Liver (tissue), 9 donors: ENCODE data around the gene NR3C1. TPM values are rescaled to one million over a fixed set of nuclear protein-coding genes. Genes with fewer than 3 reads are reported as not detected.
A peak's percentile ranks its signal among the peaks of the same experiment; 100 is the strongest.

Experiments used
- DNase-seq: peaks from one replicate; pipeline ENCODE4 v3.0.0-alpha.2; 2017; ENCODE audit warnings: low spot score
- H3K27ac ChIP-seq, 2 donors: one replicate each; pipeline ENCODE4 v1.7.0; 2013; ENCODE audit warnings: inconsistent platforms in 2 of 2, low read length in 2 of 2, control low read depth in 1 of 2, low read depth in 1 of 2, mild to moderate bottlenecking in 1 of 2
- H3K27me3 ChIP-seq, 4 donors: one replicate each; pipeline versions ENCODE4 v1.6.1 to v1.7.0; 2013; ENCODE audit warnings: low read length in 3 of 4, inconsistent platforms in 1 of 4, mild to moderate bottlenecking in 1 of 4, moderate library complexity in 1 of 4; ENCODE audit not compliant: control insufficient read depth in 4 of 4, insufficient read depth in 4 of 4
- H3K36me3 ChIP-seq, 4 donors: one replicate each; pipeline versions ENCODE4 v1.6.1 to v1.7.0; 2013; ENCODE audit warnings: low read length in 3 of 4, mild to moderate bottlenecking in 3 of 4, low read depth in 1 of 4, moderate library complexity in 1 of 4; ENCODE audit not compliant: control insufficient read depth in 4 of 4, insufficient read depth in 3 of 4
- H3K4me1 ChIP-seq, 4 donors: one replicate each; pipeline versions ENCODE4 v1.6.1 to v1.7.0; 2013; ENCODE audit warnings: low read length in 3 of 4, mild to moderate bottlenecking in 3 of 4, moderate library complexity in 1 of 4; ENCODE audit not compliant: control insufficient read depth in 4 of 4, insufficient read depth in 4 of 4
- H3K4me3 ChIP-seq, 3 donors: one replicate each; pipeline versions ENCODE4 v1.6.1 to v1.7.0; 2013; ENCODE audit warnings: low read length in 3 of 3, control low read depth in 1 of 3, low read depth in 1 of 3, mild to moderate bottlenecking in 1 of 3
- H3K9ac ChIP-seq, 2 donors: one replicate each; pipeline ENCODE4 v1.7.0; 2013; ENCODE audit warnings: low read length in 2 of 2, mild to moderate bottlenecking in 2 of 2, moderate library complexity in 2 of 2, control low read depth in 1 of 2, low read depth in 1 of 2
- H3K9me3 ChIP-seq, 4 donors: one replicate each; pipeline versions ENCODE4 v1.6.1 to v1.7.0; 2013; ENCODE audit warnings: low read length in 3 of 4; ENCODE audit not compliant: control insufficient read depth in 4 of 4
- ATF3 ChIP-seq: IDR thresholded peaks from 2 replicates; pipeline ENCODE4 v1.6.1; 2016; ENCODE audit warnings: antibody characterized with exemption
- EGR1 ChIP-seq, 2 donors: IDR thresholded peaks; 2 replicates each; pipeline ENCODE4 v1.6.1; 2016 to 2018; ENCODE audit warnings: antibody characterized with exemption in 2 of 2, low read depth in 2 of 2
- FOXA1 ChIP-seq: IDR thresholded peaks from 2 replicates; pipeline ENCODE4 v1.6.1; 2016; ENCODE audit warnings: antibody characterized with exemption
- FOXA2 ChIP-seq: IDR thresholded peaks from 2 replicates; pipeline ENCODE4 v1.6.1; 2016; ENCODE audit warnings: antibody characterized with exemption
- GABPA ChIP-seq, 2 donors: IDR thresholded peaks in 1 of 2; conservative IDR thresholded peaks in 1 of 2; 2 replicates each; pipeline ENCODE4 v1.6.1; 2016; ENCODE audit warnings: antibody characterized with exemption in 2 of 2, mild to moderate bottlenecking in 1 of 2, moderate library complexity in 1 of 2
- HNF4A ChIP-seq, 2 donors: conservative IDR thresholded peaks; 2 replicates each; pipeline ENCODE4 v1.6.1; 2016; ENCODE audit warnings: antibody characterized with exemption in 2 of 2, mild to moderate bottlenecking in 2 of 2
- HNF4G ChIP-seq: IDR thresholded peaks from 2 replicates; pipeline ENCODE4 v1.6.1; 2016; ENCODE audit warnings: antibody characterized with exemption
- JUND ChIP-seq, 2 donors: IDR thresholded peaks; 2 replicates each; pipeline ENCODE4 v1.6.1; 2016; ENCODE audit warnings: antibody characterized with exemption in 2 of 2
- NR2F2 ChIP-seq: IDR thresholded peaks from 2 replicates; pipeline ENCODE4 v1.6.1; 2016; ENCODE audit warnings: antibody characterized with exemption
- RAD21 ChIP-seq, 2 donors: IDR thresholded peaks; 2 replicates each; pipeline ENCODE4 v1.6.1; 2016; ENCODE audit warnings: antibody characterized with exemption in 2 of 2, mild to moderate bottlenecking in 2 of 2
- RXRA ChIP-seq, 2 donors: IDR thresholded peaks; 2 replicates each; pipeline ENCODE4 v1.6.1; 2017 to 2018; ENCODE audit warnings: antibody characterized with exemption in 2 of 2, mild to moderate bottlenecking in 1 of 2
- SP1 ChIP-seq: IDR thresholded peaks from 2 replicates; pipeline ENCODE4 v1.6.1; 2018; ENCODE audit warnings: antibody characterized with exemption, mild to moderate bottlenecking
- TAF1 ChIP-seq: conservative IDR thresholded peaks from 2 replicates; pipeline ENCODE4 v1.6.1; 2016; ENCODE audit warnings: antibody characterized with exemption, mild to moderate bottlenecking
- YY1 ChIP-seq: IDR thresholded peaks from 2 replicates; pipeline ENCODE4 v1.6.1; 2016; ENCODE audit warnings: antibody characterized with exemption, mild to moderate bottlenecking
- ZBTB33 ChIP-seq: IDR thresholded peaks from 2 replicates; pipeline ENCODE4 v1.6.1; 2016; ENCODE audit warnings: antibody characterized with exemption
- WGBS: extraction: QIAGEN DNeasy Blood & Tissue Kit; methylation state at CpG from one replicate; pipeline ENCODE4 v1.1.7; 2013; 5-methylcytosine and 5-hydroxymethylcytosine counted together
- polyA plus RNA-seq, 2 donors: library from polyadenylated mRNA; stranded (reverse) in 1 of 2; unstranded in 1 of 2; fragments of 200-250 nt in 1 of 2; fragments of >200 nt in 1 of 2; fragmentation: Nextera tagmentation in 1 of 2; extraction: Ambion mirVana in 1 of 2; gene quantifications; one replicate each; pipeline versions ENCODE4 v1.2.1 to v1.2.3, GENCODE V29; 2013 to 2015
- total RNA-seq, 2 donors: library from RNA; depleted of rRNA; stranded (reverse); fragments of >200 nt; gene quantifications; one replicate each; pipeline ENCODE4 v1.2.3, GENCODE V29; 2014
- TF ChIP-seq, protein P1 (sequence below): IDR thresholded peaks from 2 replicates; pipeline ENCODE4 v1.6.1; 2016; ENCODE audit warnings: antibody characterized with exemption, mild to moderate bottlenecking
- TF ChIP-seq, protein P2 (sequence below): fragments of 150-350 bp; IDR thresholded peaks from 2 replicates; pipeline ENCODE4 v1.5.1; 2017; ENCODE audit warnings: improper control_type of control experiment, low read depth, low read length; ENCODE audit not compliant: missing input control
- donor health status: healthy.
- donor health status: healthy.
- donor health status: healthy.
- donor health status: healthy.
- donor health status: healthy.

Gene NR3C1
- total and polyA plus RNA-seq, 4 donors: 24.5 to 36.4 (median 29.0) TPM

DNA sequence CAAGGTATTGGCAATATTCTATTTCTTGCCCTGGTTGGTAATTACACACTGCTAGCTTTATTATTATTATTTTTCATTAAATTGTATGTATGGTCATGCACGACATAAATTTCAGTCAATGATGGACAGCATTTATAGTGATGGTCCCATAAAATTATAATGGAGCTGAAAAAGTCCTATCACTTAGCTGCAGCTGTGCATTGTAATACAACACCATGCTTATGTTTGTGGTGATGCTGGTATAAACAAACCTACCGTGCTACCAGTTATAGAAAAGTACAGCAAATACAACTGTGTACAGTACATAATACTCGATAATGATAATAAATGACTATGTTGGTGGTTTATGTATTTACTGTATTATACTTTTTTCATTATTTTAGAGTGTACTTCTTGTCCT, 65.5 kb downstream of the NR3C1 start:
- H3K36me3 ChIP-seq: peaks cover 0 to 3% (median under 1%) of the 10 kb centered on the region in 4 donors
- 87% methylated on average over 3 of the region's 3 CpGs for WGBS
- no peak overlapping the region for H3K27ac ChIP-seq
- H3K9ac ChIP-seq: no peak overlapping the region
- no peak for DNase-seq
- TF ChIP-seq SP1: no peak
- H3K4me1 ChIP-seq: peaks cover 0 to 5% (median 5%) of the 10 kb centered on the region in 4 donors
- no peak overlapping the region for H3K4me3 ChIP-seq
- H3K27me3 ChIP-seq: no peaks in the 10 kb centered on the region
- H3K9me3 ChIP-seq: no peaks in the 10 kb centered on the region

GRCh38 chr5:143336485-143336884, 67.0 kb downstream of the NR3C1 start:
- H3K36me3 ChIP-seq: peaks cover 0 to 3% (median under 1%) of the 10 kb centered on the region in 4 donors
- H3K27me3 ChIP-seq: no peaks in the 10 kb centered on the region
- peaks cover 0 to 5% (median 5%) of the 10 kb centered on the region in 4 donors for H3K4me1 ChIP-seq
- DNase-seq: no peak
- TF ChIP-seq HNF4A (conservative IDR thresholded peaks at IDR 0.05): peak in 1 of 2 donors; percentile 17
- TF ChIP-seq ZBTB33: no peak
- no peak overlapping the region for H3K9ac ChIP-seq
- no peaks in the 10 kb centered on the region for H3K9me3 ChIP-seq
- WGBS: 77% methylated on average over 6 of the region's 6 CpGs
- no peak overlapping the region for H3K4me3 ChIP-seq
- H3K27ac ChIP-seq: no peak overlapping the region

- H3K36me3 ChIP-seq: peaks cover 0 to 3% (median under 1%) of the 10 kb centered on the region in 4 donors
These were observed 68.6 kb downstream of the NR3C1 start for GRCh38 chr5:143334903-143335302.

More at GRCh38 chr5:143334903-143335302, 68.6 kb downstream of the NR3C1 start:
- H3K4me3 ChIP-seq: no peak overlapping the region
- H3K9ac ChIP-seq: no peak overlapping the region
- H3K27ac ChIP-seq: no peak overlapping the region
- TF ChIP-seq RXRA (IDR thresholded peaks at IDR 0.05) (no peak), ATF3 (no peak), YY1 (no peak), FOXA2 (no peak), RAD21 (IDR thresholded peaks at IDR 0.05) (no peak), SP1 (no peak), JUND (IDR thresholded peaks at IDR 0.05) (no peak), TAF1 (no peak), EGR1 (IDR thresholded peaks at IDR 0.05; ENCODE audit: low read depth in 2 of 2) (no peak), GABPA (IDR thresholded peaks at IDR 0.05 in 1 of 2, conservative IDR thresholded peaks at IDR 0.05 in 1 of 2) (no peak), HNF4A (conservative IDR thresholded peaks at IDR 0.05) (no peak), HNF4G (no peak), NR2F2 (no peak), ZBTB33 (no peak), FOXA1 (no peak)
- TF ChIP-seq, protein P1, sequence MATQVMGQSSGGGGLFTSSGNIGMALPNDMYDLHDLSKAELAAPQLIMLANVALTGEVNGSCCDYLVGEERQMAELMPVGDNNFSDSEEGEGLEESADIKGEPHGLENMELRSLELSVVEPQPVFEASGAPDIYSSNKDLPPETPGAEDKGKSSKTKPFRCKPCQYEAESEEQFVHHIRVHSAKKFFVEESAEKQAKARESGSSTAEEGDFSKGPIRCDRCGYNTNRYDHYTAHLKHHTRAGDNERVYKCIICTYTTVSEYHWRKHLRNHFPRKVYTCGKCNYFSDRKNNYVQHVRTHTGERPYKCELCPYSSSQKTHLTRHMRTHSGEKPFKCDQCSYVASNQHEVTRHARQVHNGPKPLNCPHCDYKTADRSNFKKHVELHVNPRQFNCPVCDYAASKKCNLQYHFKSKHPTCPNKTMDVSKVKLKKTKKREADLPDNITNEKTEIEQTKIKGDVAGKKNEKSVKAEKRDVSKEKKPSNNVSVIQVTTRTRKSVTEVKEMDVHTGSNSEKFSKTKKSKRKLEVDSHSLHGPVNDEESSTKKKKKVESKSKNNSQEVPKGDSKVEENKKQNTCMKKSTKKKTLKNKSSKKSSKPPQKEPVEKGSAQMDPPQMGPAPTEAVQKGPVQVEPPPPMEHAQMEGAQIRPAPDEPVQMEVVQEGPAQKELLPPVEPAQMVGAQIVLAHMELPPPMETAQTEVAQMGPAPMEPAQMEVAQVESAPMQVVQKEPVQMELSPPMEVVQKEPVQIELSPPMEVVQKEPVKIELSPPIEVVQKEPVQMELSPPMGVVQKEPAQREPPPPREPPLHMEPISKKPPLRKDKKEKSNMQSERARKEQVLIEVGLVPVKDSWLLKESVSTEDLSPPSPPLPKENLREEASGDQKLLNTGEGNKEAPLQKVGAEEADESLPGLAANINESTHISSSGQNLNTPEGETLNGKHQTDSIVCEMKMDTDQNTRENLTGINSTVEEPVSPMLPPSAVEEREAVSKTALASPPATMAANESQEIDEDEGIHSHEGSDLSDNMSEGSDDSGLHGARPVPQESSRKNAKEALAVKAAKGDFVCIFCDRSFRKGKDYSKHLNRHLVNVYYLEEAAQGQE: no peak
- TF ChIP-seq, protein P2, sequence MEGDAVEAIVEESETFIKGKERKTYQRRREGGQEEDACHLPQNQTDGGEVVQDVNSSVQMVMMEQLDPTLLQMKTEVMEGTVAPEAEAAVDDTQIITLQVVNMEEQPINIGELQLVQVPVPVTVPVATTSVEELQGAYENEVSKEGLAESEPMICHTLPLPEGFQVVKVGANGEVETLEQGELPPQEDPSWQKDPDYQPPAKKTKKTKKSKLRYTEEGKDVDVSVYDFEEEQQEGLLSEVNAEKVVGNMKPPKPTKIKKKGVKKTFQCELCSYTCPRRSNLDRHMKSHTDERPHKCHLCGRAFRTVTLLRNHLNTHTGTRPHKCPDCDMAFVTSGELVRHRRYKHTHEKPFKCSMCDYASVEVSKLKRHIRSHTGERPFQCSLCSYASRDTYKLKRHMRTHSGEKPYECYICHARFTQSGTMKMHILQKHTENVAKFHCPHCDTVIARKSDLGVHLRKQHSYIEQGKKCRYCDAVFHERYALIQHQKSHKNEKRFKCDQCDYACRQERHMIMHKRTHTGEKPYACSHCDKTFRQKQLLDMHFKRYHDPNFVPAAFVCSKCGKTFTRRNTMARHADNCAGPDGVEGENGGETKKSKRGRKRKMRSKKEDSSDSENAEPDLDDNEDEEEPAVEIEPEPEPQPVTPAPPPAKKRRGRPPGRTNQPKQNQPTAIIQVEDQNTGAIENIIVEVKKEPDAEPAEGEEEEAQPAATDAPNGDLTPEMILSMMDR: no peak
- 95% methylated on average over 3 of the region's 3 CpGs for WGBS
- H3K9me3 ChIP-seq: no peaks in the 10 kb centered on the region
- H3K27me3 ChIP-seq: no peaks in the 10 kb centered on the region
- peaks cover 0 to 5% (median 4%) of the 10 kb centered on the region in 4 donors for H3K4me1 ChIP-seq
- no peak for DNase-seq
